AG09319 (cell line): Measurements from ENCODE around the gene CIB2.

Source experiments
- DNase-seq: peaks from one replicate; pipeline ENCODE4 v3.0.0-alpha.2; 2010; ENCODE audit warnings: low read depth; ENCODE audit errors: extremely low read depth
- CTCF ChIP-seq: IDR thresholded peaks from 2 replicates; pipeline ENCODE4 v1.5.1; 2011; ENCODE audit warnings: low read depth, mild to moderate bottlenecking, inconsistent platforms, low read length, moderate library complexity

Gene CIB2

GRCh38 chr15:78098131-78098755 lies 33.0 kb downstream of the CIB2 start:
- TF ChIP-seq CTCF: no peak
- DNase-seq: no peak

GRCh38 chr15:78097667-78098066 lies 33.6 kb downstream of the CIB2 start:
- no peak for DNase-seq
- no peak for TF ChIP-seq CTCF

GRCh38 chr15:78093242-78094020 lies 37.8 kb downstream of the CIB2 start:
- peak; percentile 75 for DNase-seq
- TF ChIP-seq CTCF: no peak

GRCh38 chr15:78092261-78093041 lies 38.8 kb downstream of the CIB2 start, which contains the start of gene SH2D7:
SH2D7 (plus strand) TSS chr15:78092561; CDS start chr15:78092585, 24 bp downstream.
- no peak for TF ChIP-seq CTCF
- no peak for DNase-seq

GRCh38 chr15:78090422-78091063 lies 40.7 kb downstream of the CIB2 start:
- no peak for DNase-seq
- no peak for TF ChIP-seq CTCF

GRCh38 chr15:78088773-78089080 lies 42.5 kb downstream of the CIB2 start:
- DNase-seq: no peak
- TF ChIP-seq CTCF: no peak
